GM19035 (cell line): Measurements from ENCODE around the gene RAB40C.

Source experiments
- ATAC-seq: cut with Tn5 transposase; IDR thresholded peaks from one replicate; pipeline ENCODE4 v1.9.1; 2021; ENCODE audit not compliant: unreplicated experiment

Gene RAB40C

GRCh38 chr16:559021-559380 is 30.9 kb upstream of the RAB40C start:
- no peak for ATAC-seq

GRCh38 chr16:559411-560203 is 30.3 kb upstream of the RAB40C start:
- no peak for ATAC-seq

GRCh38 chr16:560204-560700 is 29.6 kb upstream of the RAB40C start, which contains the start of gene PRR35:
PRR35 (plus strand) TSS chr16:560394; CDS start chr16:563295, 2,901 bp downstream.
- ATAC-seq, result no peak

GRCh38 chr16:560701-561412 is 29.0 kb upstream of the RAB40C start:
- no peak for ATAC-seq

GRCh38 chr16:561413-561794 is 28.5 kb upstream of the RAB40C start:
- no peak for ATAC-seq

GRCh38 chr16:561957-562938 is 27.6 kb upstream of the RAB40C start:
- no peak for ATAC-seq

- ATAC-seq, result no peak
Observed at GRCh38 chr16:563072-563644, 26.7 kb upstream of the RAB40C start.

- ATAC-seq, result no peak
Observed at GRCh38 chr16:564690-565418, 25.0 kb upstream of the RAB40C start.

- ATAC-seq, result no peak
Observed at GRCh38 chr16:565419-566330, 24.2 kb upstream of the RAB40C start.

- ATAC-seq, result no peak
Observed at GRCh38 chr16:566475-567372, 23.1 kb upstream of the RAB40C start, which contains the start of gene NHLRC4. NHLRC4 (plus strand) TSS chr16:567005; CDS start chr16:568048, 1,043 bp downstream.

- no peak for ATAC-seq
Observed at GRCh38 chr16:567373-568256, 22.3 kb upstream of the RAB40C start.

- ATAC-seq, result no peak
Observed at GRCh38 chr16:568401-569258, 21.2 kb upstream of the RAB40C start.

- no peak for ATAC-seq
Observed at GRCh38 chr16:569445-570254, 20.2 kb upstream of the RAB40C start, which contains the start of gene PIGQ. PIGQ (plus strand) TSS chr16:569968; CDS start chr16:574075, 4,107 bp downstream.

- no peak for ATAC-seq
Observed at GRCh38 chr16:572865-573650, 16.8 kb upstream of the RAB40C start.
